H9 (cell line): ENCODE results near the gene RBP2. TPM values are rescaled to one million over a fixed set of nuclear protein-coding genes. Genes with fewer than 3 reads are reported as not detected.

Experiments
- DNase-seq: peaks from one replicate; pipeline ENCODE4 v3.0.0-alpha.2; 2017
- H2AFZ ChIP-seq: one replicate; pipeline ENCODE4 v1.6.1; 2013; ENCODE audit warnings: mild to moderate bottlenecking, low read length, control low read depth, moderate library complexity
- H2AK5ac ChIP-seq: 2 replicates; pipeline ENCODE4 v1.6.1; 2013; ENCODE audit warnings: low read length, control low read depth, mixed read lengths; ENCODE audit not compliant: insufficient read length
- H2BK120ac ChIP-seq: one replicate; pipeline ENCODE4 v1.6.1; 2013; ENCODE audit warnings: low read depth, mild to moderate bottlenecking, low read length, control low read depth, inconsistent platforms; ENCODE audit not compliant: poor library complexity, severe bottlenecking
- H2BK12ac ChIP-seq: 2 replicates; pipeline ENCODE4 v1.6.1; 2013; ENCODE audit warnings: low read length, control low read depth, mixed read lengths, low read depth; ENCODE audit not compliant: insufficient read length
- H2BK15ac ChIP-seq: 2 replicates; pipeline ENCODE4 v1.6.1; 2013; ENCODE audit warnings: low read depth, low read length, control low read depth
- H2BK20ac ChIP-seq: one replicate; pipeline ENCODE4 v1.6.1; 2013; ENCODE audit warnings: low read depth, mild to moderate bottlenecking, low read length, control low read depth, inconsistent platforms; ENCODE audit not compliant: poor library complexity, severe bottlenecking
- H2BK5ac ChIP-seq: 2 replicates; pipeline ENCODE4 v1.6.1; 2013; ENCODE audit warnings: low read length, control low read depth, mixed read lengths; ENCODE audit not compliant: insufficient read length
- H3K14ac ChIP-seq: 2 replicates; pipeline ENCODE4 v1.6.1; 2013; ENCODE audit warnings: low read length, control low read depth; ENCODE audit not compliant: insufficient read depth
- H3K18ac ChIP-seq: 2 replicates; pipeline ENCODE4 v1.6.1; 2013; ENCODE audit warnings: low read depth, mild to moderate bottlenecking, mixed read lengths, low read length, control low read depth; ENCODE audit not compliant: insufficient read length
- H3K23ac ChIP-seq: 2 replicates; pipeline ENCODE4 v1.6.1; 2013; ENCODE audit warnings: low read length, control low read depth, mixed read lengths, low read depth; ENCODE audit not compliant: insufficient read length
- H3K23me2 ChIP-seq: 2 replicates; pipeline ENCODE4 v1.6.1; 2013; ENCODE audit warnings: low read depth, mild to moderate bottlenecking, mixed read lengths, low read length, control low read depth; ENCODE audit not compliant: insufficient read length, poor library complexity, severe bottlenecking
- H3K27ac ChIP-seq: 2 replicates; pipeline ENCODE4 v1.5.1; 2013; ENCODE audit warnings: low read length, control low read depth, mixed read lengths, low read depth; ENCODE audit not compliant: insufficient read length
- H3K27me3 ChIP-seq: 2 replicates; pipeline ENCODE4 v1.6.1; 2013; ENCODE audit warnings: low read length, control low read depth, inconsistent platforms; ENCODE audit not compliant: insufficient read depth
- H3K4ac ChIP-seq: 2 replicates; pipeline ENCODE4 v1.6.1; 2013; ENCODE audit warnings: low read depth, mild to moderate bottlenecking, control low read depth, inconsistent platforms, low read length, moderate library complexity
- H3K4me1 ChIP-seq: 2 replicates; pipeline ENCODE4 v1.6.1; 2013; ENCODE audit warnings: low read length, control low read depth, inconsistent platforms; ENCODE audit not compliant: insufficient read depth
- H3K4me2 ChIP-seq: 2 replicates; pipeline ENCODE4 v1.6.1; 2013; ENCODE audit warnings: low read length, control low read depth, mixed read lengths; ENCODE audit not compliant: insufficient read length, insufficient read depth
- H3K56ac ChIP-seq: 2 replicates; pipeline ENCODE4 v1.6.1; 2013; ENCODE audit warnings: low read depth, mild to moderate bottlenecking, mixed read lengths, low read length, control low read depth; ENCODE audit not compliant: insufficient read length
- H3K79me1 ChIP-seq: 2 replicates; pipeline ENCODE4 v1.6.1; 2013; ENCODE audit warnings: low read depth, mild to moderate bottlenecking, moderate library complexity, low read length, control low read depth, inconsistent platforms; ENCODE audit not compliant: insufficient read depth, poor library complexity, severe bottlenecking
- H3K79me2 ChIP-seq: 2 replicates; pipeline ENCODE4 v1.6.1; 2013; ENCODE audit warnings: low read length, control low read depth, inconsistent platforms; ENCODE audit not compliant: insufficient read depth
- H3K9ac ChIP-seq: 2 replicates; pipeline ENCODE4 v1.6.1; 2013; ENCODE audit warnings: low read length, control low read depth, mixed read lengths; ENCODE audit not compliant: insufficient read length; ENCODE audit errors: extremely low read depth
- H3K9me3 ChIP-seq: one replicate; pipeline ENCODE4 v1.6.1; 2013; ENCODE audit warnings: low read depth, low read length, inconsistent platforms; ENCODE audit not compliant: control insufficient read depth
- H3T11ph ChIP-seq: one replicate; pipeline ENCODE4 v1.6.1; 2013; ENCODE audit warnings: mild to moderate bottlenecking, low read length, control low read depth, inconsistent platforms
- H4K20me1 ChIP-seq: one replicate; pipeline ENCODE4 v1.6.1; 2013; ENCODE audit not compliant: control insufficient read depth, insufficient read length, insufficient read depth
- H4K5ac ChIP-seq: 2 replicates; pipeline ENCODE4 v1.6.1; 2013; ENCODE audit warnings: low read depth, mild to moderate bottlenecking, mixed read lengths, low read length, control low read depth; ENCODE audit not compliant: insufficient read length
- H4K8ac ChIP-seq: replicated peaks from 2 replicates; pipeline ENCODE4 v1.6.1; 2013; ENCODE audit warnings: low read length, control low read depth, mixed read lengths, low read depth; ENCODE audit not compliant: insufficient read length
- H4K91ac ChIP-seq: 2 replicates; pipeline ENCODE4 v1.6.1; 2013; ENCODE audit warnings: low read depth, mild to moderate bottlenecking, moderate library complexity, mixed read lengths, low read length, control low read depth; ENCODE audit not compliant: insufficient read length
- H3K27ac Mint-ChIP-seq, 3 experiments: 2 replicates in 2 of 3; 3 replicates in 1 of 3; pipeline ENCODE4 v1.8.0; 2020 to 2021; ENCODE audit warnings: mixed read lengths in 3 of 3, mild to moderate bottlenecking in 1 of 3, moderate library complexity in 1 of 3
- H3K27me3 Mint-ChIP-seq: 2 replicates; pipeline ENCODE4 v1.8.0; 2021; ENCODE audit warnings: low read depth, mild to moderate bottlenecking, moderate library complexity, mixed read lengths
- H3K36me3 Mint-ChIP-seq, 3 experiments: 2 replicates in 2 of 3; 3 replicates in 1 of 3; pipeline ENCODE4 v1.8.0; 2020 to 2021; ENCODE audit warnings: low read depth in 3 of 3, mixed read lengths in 3 of 3; ENCODE audit not compliant: insufficient read depth in 1 of 3
- H3K4me1 Mint-ChIP-seq, 2 experiments: 2 replicates each; pipeline ENCODE4 v1.8.0; 2020; ENCODE audit warnings: mixed read lengths in 2 of 2
- H3K4me3 Mint-ChIP-seq, 2 experiments: 2 replicates in 1 of 2; 3 replicates in 1 of 2; pipeline ENCODE4 v1.8.0; 2020 to 2021; ENCODE audit warnings: mild to moderate bottlenecking in 2 of 2, mixed read lengths in 2 of 2, moderate library complexity in 1 of 2
- H3K9me3 Mint-ChIP-seq, 2 experiments: 2 replicates in 1 of 2; 3 replicates in 1 of 2; pipeline ENCODE4 v1.8.0; 2020; ENCODE audit warnings: mild to moderate bottlenecking in 2 of 2, mixed read lengths in 2 of 2, moderate library complexity in 1 of 2
- CTCF ChIP-seq: fragments of 200-600 bp; sonication (generic); conservative IDR thresholded peaks from 3 replicates; pipeline ENCODE4 v1.8.0; 2021; ENCODE audit warnings: antibody characterized with exemption, mild to moderate bottlenecking
- WGBS: extraction: QIAGEN DNeasy Blood & Tissue Kit; methylation state at CpG from one replicate; pipeline ENCODE4 v1.1.7; 2013; ENCODE audit warnings: missing lambda C conversion rate, low lambda C conversion rate, mixed read lengths; ENCODE audit not compliant: insufficient read length; ENCODE audit errors: extremely low coverage; 5-methylcytosine and 5-hydroxymethylcytosine counted together
- total RNA-seq: library from RNA; stranded (reverse); gene quantifications from 2 replicates; pipeline ENCODE4 v1.2.1, GENCODE V29; 2021

The RBP2 gene
- total RNA-seq, 1 experiment from 2014 or later, result not detected

GRCh38 chr3:139433089-139433488 lies 43.2 kb downstream of the RBP2 start:
- H3K27ac Mint-ChIP-seq, result no peak overlapping the region
- peaks cover 4 to 6% of the 10 kb centered on the region in 2 experiments for H3K4me1 Mint-ChIP-seq
- Histone ChIP-seq H2BK5ac (no peak overlapping the region), H3K27ac (no peak overlapping the region), H4K5ac (no peak overlapping the region), H2BK15ac (no peak overlapping the region), H4K20me1 (no peaks in the 10 kb centered on the region), H3K4me2 (no peak overlapping the region), H3K9me3 (no peaks in the 10 kb centered on the region), H4K91ac (no peak overlapping the region), H2AFZ (no peak overlapping the region), H3K18ac (no peak overlapping the region), H3K9ac (no peak overlapping the region), H2BK120ac (no peak overlapping the region), H3K27me3 (no peaks in the 10 kb centered on the region), H3K56ac (no peak overlapping the region), H2BK20ac (no peak overlapping the region), H3T11ph (no peak overlapping the region), H3K4me1 (no peaks in the 10 kb centered on the region), H3K23ac (no peak overlapping the region), H2BK12ac (no peak overlapping the region), H2AK5ac (no peak overlapping the region), H3K14ac (no peak overlapping the region), H3K4ac (no peak overlapping the region), H3K79me1 (no peaks in the 10 kb centered on the region), H3K23me2 (no peaks in the 10 kb centered on the region), H4K8ac (no peak overlapping the region), H3K79me2 (no peaks in the 10 kb centered on the region)
- no peak for TF ChIP-seq CTCF
- DNase-seq, result no peak
- H3K4me3 Mint-ChIP-seq, result no peak overlapping the region
- no CpG with 5 or more reads among the region's 1 CpG for WGBS
- peaks cover 0 to 5% (median 2%) of the 10 kb centered on the region in 3 experiments; a peak in 3 of 7 replicates for H3K36me3 Mint-ChIP-seq
- H3K9me3 Mint-ChIP-seq, result no peaks in the 10 kb centered on the region
- H3K27me3 Mint-ChIP-seq, result no peaks in the 10 kb centered on the region
